GM21529 (cell line): ENCODE measurements around the gene ABHD8.

Source experiments
- ATAC-seq: cut with Tn5 transposase; IDR thresholded peaks from one replicate; pipeline ENCODE4 v1.9.1; 2021; ENCODE audit not compliant: unreplicated experiment

ABHD8 gene

GRCh38 chr19:17266975-17267788 lies 36.0 kb downstream of the ABHD8 start, which contains the start of gene BABAM1:
BABAM1 (plus strand) TSS chr19:17267443; CDS start chr19:17268807, 1,364 bp downstream.
- ATAC-seq = peak; percentile 91

DNA sequence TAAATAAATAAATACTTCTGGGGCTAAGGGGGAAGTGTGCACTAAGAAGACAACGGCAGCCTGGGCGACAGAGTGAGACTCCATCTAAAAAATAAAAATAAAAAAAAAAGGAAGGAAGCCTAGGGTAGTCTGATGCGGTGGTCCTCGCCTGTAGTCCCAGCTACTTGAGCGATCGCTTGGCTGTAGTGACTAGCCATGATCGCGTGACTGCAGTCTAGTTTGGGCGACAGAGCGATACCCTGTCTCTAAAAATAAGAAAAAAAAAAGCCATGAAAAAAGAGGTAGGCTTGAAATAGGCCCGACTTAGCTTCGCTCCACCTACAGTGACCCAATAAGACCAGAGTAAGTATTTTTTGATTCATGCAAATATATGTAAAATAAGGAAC lies 36.6 kb downstream of the ABHD8 start:
- no peak for ATAC-seq

DNA sequence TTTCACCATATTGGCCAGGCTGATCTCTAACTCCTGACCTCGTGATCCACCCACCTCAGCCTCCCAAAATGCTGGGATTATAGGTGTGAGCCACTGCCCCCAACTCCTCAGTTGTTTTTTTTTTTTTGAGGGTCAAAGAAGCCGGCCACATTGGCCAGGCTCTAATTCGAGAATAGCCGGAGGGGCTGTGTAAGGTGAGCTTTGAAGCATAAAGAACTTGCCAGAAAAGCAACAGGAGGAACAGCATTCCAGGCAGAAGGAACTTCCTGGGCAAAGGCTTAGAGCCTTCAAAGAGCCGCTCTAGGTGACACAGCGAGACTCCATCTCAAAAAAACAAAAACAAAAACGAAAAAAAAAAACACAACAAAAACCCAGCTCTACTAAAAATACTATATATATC lies 37.2 kb downstream of the ABHD8 start:
- no peak for ATAC-seq

DNA sequence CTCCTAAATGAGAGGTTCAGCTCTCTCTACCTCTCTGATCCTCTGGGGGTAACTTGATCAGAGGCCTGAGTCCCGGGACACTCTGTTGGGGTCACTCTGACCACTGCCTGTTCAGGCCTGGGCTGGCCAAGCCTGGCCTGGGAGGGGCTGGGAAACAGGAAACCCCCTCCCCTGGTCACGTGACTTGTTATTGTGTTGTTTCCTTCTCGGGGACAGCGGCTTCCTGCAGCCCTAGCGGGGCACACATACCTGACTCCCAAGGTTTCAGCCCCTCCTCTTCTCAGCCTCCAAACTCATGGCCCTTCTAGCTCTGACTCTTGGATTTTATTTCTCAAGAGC lies 38.6 kb downstream of the ABHD8 start, which contains the start of gene USHBP1:
TSS of gene USHBP1 (minus strand) at position 105 of the 339 bp plus-strand sequence. CDS start 446 bp downstream, outside the sequence.
- no peak for ATAC-seq

DNA sequence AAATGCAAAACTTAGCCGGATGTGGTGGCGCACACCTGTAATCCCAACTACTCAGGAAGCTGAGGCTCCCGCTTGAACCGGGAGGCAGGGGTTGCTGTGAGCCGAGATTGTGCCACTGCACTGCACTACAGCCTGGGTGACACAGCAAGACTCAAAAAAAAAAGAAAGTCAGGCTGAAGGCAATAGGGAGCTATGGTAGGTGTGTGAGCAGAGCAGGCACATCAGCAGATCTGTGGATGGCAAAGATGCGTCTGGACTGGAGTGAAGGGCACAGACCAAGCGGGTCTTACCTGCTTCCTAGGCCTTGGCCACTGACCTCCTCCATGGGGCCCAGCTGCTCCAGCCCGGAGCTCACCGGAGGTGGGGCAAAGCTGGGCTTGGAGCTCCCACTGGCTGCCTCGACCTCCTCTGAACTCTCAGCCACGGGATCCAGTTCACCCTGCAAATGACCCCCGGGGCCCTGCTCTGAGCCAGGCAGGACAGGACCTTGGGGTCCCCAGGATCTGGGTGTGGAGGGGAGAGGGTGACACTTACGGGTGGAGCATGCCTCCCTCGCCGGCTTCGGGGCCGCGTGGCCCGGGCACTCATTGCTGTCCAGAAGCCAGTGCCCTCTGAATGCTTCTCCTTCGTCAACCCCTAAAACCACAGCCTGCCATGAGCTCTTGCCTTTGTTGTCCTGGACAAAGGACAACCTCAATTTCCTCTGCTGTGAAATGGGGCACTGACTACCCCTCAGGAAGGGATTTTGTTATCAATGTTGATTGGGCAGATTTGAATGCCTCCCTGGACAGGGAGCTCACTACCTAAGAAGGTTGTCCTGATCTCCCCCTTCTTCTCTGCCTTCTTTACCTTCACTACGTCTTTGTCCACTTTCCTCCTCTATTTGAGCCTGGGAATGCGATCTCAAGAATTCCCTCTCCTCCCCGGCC lies 39.2 kb downstream of the ABHD8 start:
- ATAC-seq = no peak

DNA sequence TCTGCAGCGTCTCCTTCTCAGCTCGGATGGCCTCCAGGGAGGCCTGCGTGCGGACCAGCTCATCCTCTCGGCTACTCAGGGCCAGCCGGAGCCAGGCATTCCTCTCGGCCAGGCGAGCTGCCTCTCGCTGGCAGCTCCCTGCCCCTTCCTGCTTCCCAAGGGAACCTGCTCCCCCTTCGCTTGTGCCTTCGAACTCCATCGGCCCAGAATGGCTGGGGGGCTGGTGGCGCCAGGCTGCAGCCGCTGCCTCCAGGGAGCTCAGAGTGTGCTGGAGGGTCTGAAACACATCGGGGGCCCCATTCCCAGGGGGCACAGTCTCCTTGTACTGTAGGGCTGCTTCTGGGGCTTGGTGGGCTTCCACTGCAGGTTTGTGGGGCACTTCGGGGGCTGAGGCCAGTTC lies 40.7 kb downstream of the ABHD8 start:
- ATAC-seq = no peak

GRCh38 chr19:17260842-17261325 lies 42.3 kb downstream of the ABHD8 start:
- ATAC-seq = peak; percentile 86

DNA sequence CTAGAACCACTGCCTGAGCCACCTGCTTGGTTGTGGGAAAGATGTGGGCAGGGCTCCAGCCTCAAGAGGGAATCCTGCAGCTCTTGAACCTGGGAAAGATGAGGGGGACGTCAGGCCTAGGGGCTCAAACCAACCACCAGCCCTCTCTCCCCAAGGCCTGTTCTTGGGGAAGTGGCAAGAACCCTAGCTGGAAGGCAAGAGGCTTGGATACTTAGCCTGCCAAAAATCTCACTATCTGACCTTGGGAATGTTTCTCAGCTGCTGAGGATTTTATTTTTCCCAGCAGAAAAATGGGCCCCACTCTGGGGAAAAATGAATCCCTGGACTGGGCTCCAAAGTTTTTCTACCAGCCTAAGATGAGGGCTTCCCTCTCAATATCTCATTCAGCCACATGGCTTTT lies 43.3 kb downstream of the ABHD8 start:
- no peak for ATAC-seq

- no peak for ATAC-seq
Measured at GRCh38 chr19:17259118-17259780, 44.0 kb downstream of the ABHD8 start.

DNA sequence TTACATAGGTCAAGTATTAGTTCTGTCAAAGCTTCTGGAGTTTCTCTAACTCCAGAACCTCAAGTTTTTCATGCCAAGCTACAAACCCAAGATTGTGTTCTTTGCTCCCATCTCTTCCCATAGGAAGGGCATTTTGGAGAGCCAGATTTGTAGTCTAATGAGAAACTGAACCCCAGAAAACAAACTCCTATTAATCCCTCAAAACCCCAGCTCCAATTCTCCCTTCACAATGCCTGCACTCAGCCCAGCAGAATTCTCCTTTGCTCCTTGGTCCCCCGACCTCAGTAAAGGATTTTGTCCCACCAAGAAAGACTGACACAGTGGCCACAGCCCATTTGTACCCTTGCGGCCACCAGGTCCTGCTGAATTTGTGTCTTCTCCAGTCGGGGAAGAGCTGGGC lies 47.1 kb downstream of the ABHD8 start:
- ATAC-seq = no peak

DNA sequence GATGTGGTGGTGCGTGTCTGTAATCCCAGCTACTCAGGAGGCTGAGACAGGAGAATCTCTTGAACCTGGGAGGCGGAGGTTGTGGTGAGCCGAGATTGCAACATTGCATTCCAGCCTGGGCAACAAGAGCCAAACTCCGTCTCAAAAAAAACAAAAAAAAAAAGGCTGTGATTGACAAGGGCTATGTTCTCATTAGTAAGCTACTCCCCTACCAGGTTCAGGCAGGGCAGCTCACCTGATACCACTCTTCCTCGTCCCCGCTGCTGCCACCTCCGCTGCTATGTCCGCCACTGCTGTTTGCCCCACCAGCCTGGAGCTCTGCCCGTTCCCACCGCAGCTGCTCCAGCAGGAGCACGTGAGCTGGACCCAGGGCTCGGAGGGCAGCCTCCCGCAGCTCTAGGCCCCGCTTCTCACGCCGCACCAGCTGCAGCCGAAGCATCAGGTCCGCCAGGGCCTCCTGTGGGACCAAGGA lies 48.0 kb downstream of the ABHD8 start:
- ATAC-seq = no peak

GRCh38 chr19:17254636-17255035 lies 48.6 kb downstream of the ABHD8 start:
- ATAC-seq = no peak

- ATAC-seq = no peak
Measured at GRCh38 chr19:17249887-17250548, 53.2 kb downstream of the ABHD8 start.

GRCh38 chr19:17248011-17248776 lies 55.0 kb downstream of the ABHD8 start:
- no peak for ATAC-seq

DNA sequence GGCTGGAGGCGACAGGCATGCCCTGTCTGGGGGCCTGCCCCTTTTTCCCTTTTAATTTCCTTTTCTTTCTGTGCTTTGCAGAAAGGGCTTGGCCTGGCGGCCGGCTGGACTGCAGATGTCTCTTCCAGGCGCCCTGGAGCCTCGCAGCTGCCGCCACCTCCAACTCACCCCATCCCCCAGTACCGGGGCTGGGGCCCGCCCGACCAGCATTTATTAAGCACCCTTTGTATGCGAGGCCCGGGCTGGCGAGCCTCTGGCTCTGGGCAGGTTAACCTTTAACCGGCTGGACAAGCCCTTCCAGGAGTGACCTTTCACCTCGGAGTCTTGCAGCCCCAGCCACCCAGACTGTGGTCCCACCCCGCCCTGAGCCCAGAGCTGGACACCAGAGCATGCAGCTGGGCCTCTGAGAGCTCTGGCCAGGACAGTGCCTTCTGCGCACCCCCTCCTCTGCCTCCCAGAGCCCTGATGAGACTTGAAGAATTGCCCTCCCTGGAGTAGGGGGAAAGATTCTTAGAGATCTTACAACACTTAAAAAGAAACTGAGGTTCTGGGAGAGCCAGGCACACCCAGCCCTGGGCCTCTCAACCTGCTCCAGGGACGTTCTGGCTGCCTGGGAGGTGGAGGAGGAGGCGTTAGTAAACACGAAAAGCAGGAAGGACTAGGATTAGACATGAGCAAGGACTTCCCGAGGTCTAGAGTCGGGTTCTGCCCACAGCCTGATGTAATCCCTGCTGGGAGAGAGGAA lies 56.4 kb downstream of the ABHD8 start:
- ATAC-seq = no peak

DNA sequence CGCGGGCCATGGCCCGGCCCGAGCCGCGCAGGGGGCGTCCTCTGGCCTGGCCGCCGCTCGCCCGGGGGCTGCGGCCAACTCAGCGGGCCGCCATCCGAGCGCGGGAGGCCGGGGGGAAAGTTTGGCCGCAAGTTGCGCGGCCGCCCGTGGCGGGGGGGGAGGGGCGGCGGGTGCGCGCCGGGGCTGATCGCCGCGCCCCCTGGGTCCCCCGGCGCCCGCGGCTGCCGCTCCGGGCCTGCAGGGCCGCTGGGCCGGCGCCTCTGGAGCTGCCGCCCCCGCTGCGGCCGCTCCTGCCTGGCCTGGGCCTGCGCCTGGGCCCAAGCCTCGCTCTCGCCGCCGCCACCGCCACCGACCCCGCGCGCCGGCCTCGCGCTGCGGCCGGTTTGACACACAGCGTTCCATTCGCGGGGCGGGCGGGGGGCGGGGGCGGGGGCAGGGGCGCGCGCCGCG lies 57.7 kb downstream of the ABHD8 start, which contains the start of gene NR2F6:
TSS of gene NR2F6 (minus strand) at position 385 of the 450 bp plus-strand sequence. CDS start 699 bp downstream, outside the sequence.
- ATAC-seq = peak; percentile 22

DNA sequence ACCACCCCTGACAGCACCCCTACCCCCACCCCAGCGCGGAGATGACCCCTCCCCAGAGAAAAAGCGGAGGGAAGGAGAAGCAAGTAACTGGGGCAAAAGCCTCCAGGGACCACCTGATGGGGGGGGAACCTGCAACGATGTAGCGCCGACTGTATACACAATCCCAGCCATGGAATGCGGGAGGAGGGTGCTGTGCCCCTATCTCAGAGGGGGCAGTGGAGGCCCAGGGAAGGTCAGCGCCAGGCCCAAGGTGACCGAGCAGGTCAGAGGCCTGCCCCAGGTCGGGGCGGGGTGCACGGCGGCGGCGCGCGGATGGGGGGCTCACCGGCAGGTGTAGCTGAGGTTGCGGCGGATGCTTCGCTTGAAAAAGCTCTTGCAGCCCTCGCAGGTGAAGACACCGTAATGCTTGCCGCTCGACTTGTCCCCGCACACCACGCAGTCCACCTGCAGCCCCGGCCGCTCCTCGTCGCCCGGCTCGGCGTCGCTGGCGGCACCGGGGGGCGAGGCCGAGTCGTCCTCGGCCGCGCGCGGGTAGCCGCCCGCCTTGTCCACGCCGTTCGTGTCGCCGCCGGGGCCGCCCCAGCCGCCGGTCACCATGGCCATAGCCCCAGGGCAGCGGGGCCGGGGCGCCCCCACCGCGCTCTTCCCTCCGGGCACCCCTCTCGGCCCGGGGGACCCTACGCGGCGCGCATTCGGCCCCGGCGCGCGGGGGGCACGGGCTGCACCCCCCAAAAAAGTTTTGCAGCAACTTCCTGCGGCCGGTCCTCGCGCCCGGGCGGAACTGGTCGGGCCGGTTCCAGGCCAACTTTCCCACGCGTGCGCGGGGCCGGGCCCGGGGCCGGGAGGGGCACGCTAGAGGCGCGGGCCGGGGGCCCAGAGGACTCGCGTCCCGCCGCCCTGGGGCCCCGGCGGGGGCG lies 58.3 kb downstream of the ABHD8 start:
- peak; percentile 14 for ATAC-seq
